ENCODE data around the gene RABGAP1L.
"Not testable (repeated sequence)": the region's sequence is repeated elsewhere in the genome, so short reads cannot be mapped to it uniquely, and the experiment has no call there.

Gene RABGAP1L

DNA sequence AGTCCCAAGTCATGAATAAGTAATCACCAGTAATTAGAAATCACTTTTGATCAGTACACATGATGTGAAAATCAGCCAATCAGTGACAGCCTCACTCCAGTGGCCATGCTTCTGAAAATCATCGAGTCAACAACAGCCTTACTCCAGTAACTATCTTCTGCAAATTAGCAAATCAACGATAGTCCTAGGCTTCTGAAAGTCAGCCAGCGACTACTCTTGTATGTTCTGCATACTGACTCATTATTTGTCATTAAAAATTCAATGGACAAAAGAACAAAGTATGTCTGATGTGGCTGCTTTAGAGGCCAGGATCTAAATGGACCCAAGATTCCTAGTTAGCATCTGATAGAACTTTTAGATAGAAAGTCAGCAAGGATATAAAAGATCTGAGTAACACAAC, 391.0 kb downstream of the RABGAP1L start:
- no peak overlapping the region for H3K4me3 ChIP-seq (ENCODE audit: low read depth, low read length)

DNA sequence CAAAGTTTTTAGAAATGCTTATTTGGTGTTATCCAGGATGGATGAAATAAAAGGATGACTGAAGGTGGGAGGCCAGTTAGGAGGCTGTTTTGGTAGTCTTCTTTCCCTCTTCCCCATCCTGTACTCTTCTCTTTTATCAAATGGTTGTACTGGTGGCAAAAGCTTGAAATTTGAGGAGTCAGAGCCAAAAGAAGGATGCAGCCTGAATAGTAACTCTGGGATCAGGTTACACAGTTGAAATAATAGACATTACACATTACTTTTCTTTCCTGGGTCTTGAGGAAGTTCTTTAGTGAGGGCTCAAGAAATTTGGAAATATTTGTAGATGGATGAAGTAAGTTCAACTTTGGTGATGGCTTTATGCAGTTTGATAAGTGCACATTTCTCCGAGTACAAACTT, 397.1 kb downstream of the RABGAP1L start:
- no peak overlapping the region for H3K4me3 ChIP-seq (ENCODE audit: low read depth, low read length)

DNA sequence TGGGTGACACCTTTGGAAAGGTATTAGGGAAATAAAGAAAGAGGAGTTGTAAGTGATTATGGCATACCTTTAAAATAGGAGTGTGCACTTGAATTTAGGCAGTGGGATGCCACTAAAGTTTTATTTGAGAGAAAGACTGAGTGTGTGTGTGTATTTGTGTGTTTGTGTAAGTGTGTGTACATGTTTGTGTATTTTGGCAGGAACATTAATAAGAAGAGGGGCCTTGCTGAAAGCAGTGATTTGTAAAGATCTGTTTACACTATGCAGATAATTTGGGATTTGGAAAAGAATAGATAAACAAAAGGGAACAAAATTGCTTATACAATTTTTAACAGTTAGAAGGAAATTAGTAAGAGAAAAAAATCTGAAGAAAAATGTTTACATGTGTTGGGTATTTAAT, 409.2 kb downstream of the RABGAP1L start:
- H3K4me3 ChIP-seq (ENCODE audit: low read depth, low read length) = no peak overlapping the region

DNA sequence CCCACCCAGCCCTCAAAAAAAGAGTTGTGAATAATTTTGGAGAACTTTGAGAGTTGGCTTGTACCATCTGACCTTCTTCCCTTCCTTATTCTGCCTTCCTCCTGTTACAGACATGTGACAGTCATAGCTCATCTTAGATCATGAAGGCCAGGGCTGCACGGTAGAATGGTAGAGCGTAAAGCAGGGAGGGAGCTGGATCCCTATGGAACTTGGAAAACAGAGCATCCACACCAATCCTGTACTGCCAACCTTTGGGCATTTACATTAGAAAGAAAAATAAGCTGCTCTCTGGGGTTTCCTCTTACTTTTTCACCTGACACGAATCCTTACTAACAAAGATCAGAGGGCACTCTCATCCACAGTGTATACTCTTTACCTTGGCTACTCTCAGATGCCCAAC, 409.9 kb downstream of the RABGAP1L start:
- no peak overlapping the region for H3K4me3 ChIP-seq (ENCODE audit: low read depth, low read length)

DNA sequence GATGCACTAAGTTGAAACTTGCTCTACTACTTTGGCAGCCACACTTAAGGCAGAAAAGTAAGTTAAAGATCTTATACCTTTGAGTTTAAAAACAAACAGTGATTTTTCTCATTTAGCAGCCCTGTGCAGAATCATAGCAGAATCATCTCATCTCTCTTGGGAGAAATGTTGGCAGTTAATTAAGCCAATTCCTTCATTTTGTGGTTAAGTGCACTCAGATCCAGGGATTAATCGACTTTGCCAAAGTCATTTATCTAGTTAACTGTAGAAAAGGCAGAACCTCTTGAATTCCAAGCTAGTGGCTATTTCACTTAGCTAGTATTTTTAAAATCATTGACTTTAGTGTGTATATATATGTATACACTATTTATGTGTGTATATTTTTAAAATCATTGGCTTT, 413.5 kb downstream of the RABGAP1L start:
- no peak overlapping the region for H3K4me3 ChIP-seq (ENCODE audit: low read depth, low read length)

DNA sequence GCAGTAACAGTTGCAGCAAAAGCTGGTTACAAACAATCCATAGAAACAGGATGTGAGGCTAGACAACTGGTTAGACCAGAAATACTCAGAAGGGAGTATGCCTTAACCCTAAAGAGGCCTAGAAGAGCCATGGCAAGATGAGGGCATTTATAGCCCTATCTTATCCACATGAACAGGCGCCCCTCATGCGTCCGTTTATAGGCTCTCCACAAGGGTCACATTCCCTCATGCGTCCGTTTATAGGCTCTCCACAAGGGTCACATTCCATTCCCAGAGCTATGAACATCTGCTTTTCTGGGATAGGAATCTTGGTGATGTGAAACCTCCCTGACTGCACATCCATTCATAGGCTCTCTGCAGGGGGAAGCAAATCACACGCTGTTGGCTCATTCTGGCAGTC, 416.8 kb downstream of the RABGAP1L start:
- H3K4me3 ChIP-seq (ENCODE audit: low read depth, low read length) = not testable (repeated sequence)

DNA sequence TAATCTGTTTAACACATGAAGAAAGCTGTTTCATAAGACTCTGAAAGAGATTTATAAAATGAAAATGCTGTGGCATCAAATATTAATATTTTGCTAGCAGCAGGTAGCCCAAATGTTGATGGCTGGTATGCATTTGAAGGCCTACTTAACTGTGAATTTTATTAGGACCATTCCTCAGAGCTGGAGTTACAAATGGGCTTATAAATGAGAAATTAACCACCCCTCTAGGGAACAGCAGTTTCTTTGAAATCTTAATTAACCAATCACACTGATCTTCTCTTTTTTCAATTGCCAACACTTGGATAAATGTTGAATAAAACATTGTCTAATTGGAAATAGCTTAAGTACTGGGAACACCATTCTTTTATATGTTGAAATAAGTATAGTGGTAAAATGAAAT, 418.4 kb downstream of the RABGAP1L start:
- no peak overlapping the region for H3K4me3 ChIP-seq (ENCODE audit: low read depth, low read length)

DNA sequence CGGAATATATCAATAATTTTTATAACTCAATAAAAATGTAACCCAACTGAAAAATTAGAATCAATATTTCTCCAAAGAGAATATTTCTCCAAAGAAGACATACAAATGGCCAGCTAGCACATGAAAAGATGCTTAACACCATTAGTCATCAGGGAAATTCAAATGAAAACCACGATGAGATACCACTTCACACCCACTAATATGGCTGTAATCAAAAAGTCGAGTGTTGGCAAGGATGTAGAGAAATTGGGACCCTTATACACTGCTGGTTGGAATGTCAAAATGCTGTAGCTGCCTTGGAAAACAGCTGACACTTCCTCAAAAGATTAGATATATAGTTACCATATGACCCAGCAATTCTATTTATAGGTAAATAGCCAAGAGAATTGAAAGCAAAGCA, 421.5 kb downstream of the RABGAP1L start:
- H3K4me3 ChIP-seq (ENCODE audit: low read depth, low read length) = no peak overlapping the region

DNA sequence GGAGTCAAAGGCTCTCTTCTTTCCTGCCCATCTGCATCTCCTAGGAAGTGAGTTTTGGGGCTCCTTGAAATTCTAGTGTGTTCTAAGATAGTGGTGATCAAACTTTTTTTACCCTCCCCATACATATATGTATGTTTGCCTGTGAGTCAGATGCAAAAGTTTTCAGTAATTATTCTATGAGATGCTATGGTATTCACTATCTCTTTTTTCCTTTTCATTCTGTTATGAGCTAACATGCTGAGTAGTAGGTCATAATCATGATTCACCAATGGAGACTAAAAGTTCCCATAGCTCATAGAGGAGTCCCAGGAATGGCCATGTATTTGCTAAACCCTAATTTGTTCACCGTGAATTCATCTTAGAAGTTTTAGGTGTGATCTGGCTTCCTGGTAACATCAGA, 424.0 kb downstream of the RABGAP1L start:
- no peak overlapping the region for H3K4me3 ChIP-seq (ENCODE audit: low read depth, low read length)

DNA sequence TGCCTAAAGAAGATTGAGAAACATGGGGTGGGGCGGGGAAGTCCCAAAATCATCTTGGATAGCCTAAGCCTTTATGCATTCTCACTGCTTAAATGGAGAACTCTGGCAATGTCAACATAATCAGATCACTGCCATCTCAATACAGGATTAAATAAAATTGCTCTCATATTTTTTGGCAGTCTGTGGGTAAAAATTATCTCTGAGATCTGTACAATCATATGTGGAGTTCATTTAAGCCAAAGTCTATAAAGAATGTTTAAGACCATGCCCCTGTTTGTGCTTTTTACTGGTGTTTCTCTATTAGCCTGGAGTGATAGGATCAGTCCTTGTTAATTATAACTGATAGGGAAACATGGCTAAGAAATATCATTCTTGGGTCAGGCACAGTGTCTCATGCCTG, 424.8 kb downstream of the RABGAP1L start:
- no peak overlapping the region for H3K4me3 ChIP-seq (ENCODE audit: low read depth, low read length)

DNA sequence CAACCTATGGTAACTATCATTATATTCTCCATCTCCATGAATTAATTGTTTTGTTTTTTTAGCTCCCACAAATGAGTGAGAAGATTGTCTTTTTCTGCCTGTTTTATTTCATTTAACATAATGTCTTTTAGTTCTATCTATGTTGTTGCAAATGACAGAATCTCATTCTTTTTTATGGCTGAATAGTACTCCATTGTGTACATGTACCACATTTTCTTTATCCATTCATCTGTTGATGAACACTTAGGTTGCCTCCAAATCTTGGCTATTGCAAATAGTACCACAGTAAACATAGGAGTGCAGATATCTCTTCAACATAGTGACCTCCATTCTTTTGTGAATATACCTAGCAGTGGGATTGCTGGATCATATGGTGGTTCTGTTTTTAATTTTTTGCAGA, 429.3 kb downstream of the RABGAP1L start:
- H3K4me3 ChIP-seq (ENCODE audit: low read depth, low read length) = not testable (repeated sequence)

DNA sequence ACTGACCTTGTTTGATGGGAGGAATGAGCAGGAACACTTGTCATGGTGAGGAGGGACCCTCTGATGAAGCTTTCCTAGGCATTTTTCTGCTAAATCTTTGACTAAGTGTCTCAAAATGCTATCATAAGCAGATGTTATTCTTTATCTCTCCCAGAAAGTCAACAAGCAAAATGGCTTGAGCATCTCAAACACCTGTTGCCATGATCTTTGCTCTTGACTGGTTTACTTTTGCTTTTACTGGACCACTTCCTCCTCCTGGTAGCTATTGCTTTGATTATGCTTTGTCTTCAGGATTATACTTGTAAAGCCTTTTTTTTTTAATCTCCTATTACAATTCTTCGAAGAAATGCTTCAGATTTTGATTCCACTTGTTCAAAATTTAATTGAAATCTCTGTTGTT, 445.9 kb downstream of the RABGAP1L start:
- H3K4me3 ChIP-seq (ENCODE audit: low read depth, low read length) = no peak overlapping the region

DNA sequence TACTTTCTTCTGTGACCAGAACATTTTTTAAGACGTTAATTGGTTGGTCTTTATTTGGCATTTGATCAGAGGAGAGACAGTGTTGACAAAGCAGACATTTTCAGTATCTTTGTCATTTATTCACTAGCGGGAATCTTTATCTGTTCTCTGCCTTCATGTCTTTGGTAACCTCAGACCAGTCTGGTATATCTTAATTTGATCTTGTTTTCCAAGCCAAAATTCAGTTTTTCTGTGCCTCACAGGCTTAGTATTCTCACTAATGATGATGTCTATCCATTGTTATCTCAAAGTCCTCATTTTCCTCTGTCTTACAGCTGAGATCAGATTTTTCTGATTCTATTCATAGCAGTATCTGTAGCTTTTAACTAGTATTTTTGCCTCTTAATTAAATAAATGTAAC, 447.2 kb downstream of the RABGAP1L start:
- H3K4me3 ChIP-seq (ENCODE audit: low read depth, low read length) = no peak overlapping the region

DNA sequence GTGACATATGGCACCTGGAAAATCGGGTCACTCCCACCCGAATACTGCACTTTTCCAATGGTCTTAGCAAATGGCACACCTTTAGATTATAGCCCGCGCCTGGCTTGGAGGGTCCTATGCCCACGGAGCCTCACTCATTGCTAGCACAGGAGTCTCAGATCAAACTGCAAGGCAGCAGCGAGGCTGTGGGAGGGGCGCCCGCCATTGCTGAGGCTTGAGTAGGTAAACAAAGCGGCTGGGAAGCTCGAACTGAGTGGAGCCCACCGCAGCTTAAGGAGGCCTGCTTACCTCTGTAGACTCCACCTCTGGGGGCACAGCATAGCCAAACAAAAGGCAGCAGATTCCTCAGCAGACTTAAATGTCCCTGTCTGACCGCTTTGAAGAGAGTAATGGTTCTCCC, 458.6 kb downstream of the RABGAP1L start:
- not testable (repeated sequence) for H3K4me3 ChIP-seq (ENCODE audit: low read depth, low read length)

DNA sequence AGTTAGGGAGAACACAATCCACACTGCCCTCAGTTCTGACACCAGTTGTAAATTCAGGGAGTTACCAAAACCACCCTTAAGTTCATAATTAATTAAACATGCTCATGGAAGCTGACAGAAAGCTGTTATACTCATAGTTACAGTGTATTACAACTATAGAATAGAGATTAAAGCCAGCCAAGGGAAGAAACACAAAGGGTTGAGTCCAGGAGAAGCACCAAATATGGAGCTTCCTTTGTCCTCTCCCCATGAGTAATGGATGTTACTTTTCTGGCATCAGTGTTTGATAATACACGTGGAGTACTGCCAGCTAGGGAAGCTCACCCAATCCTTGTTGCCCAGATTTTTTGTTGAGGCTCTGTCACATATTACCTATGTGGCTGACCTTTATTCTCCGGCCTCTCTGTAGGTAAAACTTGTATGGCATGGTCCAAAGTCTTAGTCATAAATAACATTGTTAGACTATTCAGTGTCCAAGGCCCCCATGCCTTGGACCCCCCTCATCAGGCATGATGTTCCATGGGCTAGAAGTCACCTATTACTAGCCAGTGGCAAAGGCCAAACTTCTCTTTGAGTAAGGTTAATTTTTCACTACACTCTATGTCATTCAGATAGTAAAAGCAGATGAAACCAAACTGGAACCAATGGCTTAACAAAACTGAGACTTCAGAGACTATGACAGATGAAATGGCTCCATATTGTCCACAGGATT, 464.2 kb downstream of the RABGAP1L start:
- H3K4me3 ChIP-seq (ENCODE audit: low read depth, low read length) = no peak overlapping the region

DNA sequence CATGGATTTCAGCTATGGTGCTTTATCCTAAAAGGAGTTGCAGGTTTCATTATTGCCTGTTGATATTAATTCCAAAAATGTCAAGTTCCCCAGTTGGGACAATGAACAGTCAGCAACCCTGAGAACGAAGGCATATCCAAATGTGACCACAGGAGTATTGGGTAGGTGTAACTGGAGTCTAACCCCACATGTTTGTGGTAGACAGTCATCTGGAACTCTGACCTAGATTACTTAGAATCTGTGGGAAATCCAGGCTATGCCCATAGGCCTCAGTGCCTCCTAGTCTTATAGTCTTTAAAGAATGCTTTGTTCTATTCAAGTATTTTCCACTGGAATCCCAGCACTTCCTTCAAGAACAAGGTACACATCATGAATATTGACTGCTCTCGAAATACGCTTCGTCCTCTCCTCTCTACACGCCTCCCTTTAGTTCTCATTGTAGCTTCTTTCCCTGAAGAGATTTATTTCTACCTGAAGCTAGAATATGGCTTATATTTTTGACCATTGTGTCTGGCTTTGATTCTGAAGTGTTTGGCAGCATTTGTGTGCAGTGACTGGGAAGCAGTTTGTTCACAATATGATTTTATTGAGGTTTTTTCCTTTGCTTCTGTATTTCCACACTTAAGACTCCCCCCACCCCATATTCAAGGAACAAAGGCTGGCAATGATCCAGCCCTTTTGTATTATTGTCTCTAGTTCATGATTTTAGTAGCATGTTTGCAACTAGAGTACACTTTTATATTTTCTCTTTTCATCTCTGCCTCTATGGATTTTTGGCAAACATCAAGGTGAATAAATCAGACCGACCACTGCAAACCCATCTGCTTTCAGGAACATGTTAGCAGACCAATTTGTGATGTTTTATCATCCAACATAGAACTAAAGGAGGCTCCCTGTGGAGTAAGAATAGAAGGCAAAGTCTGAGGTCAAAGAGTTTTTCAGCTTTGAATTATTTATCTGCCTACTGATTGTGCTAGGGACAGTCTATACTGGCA, 467.0 kb downstream of the RABGAP1L start:
- no peak overlapping the region for H3K4me3 ChIP-seq (ENCODE audit: low read depth, low read length)

DNA sequence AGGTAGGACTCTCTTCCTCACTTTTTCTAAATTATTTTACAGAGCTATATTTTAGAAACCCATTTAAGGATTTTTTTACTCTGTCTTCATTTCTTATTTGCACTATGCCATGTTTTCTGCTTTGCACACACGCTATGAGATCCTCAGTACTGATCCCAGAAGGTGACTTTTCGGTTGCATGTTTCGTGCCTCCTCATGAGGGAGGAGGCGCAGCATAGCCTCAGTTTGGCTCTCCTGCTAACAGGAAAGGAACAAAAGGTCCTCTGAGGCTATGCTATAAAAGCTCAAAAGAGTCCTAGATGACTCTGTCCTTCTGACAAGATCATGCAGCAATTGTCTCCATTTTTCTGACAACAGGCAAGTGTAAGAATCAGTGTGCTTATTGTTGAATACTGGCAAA, 478.2 kb downstream of the RABGAP1L start:
- no peak overlapping the region for H3K4me3 ChIP-seq (ENCODE audit: low read depth, low read length)

DNA sequence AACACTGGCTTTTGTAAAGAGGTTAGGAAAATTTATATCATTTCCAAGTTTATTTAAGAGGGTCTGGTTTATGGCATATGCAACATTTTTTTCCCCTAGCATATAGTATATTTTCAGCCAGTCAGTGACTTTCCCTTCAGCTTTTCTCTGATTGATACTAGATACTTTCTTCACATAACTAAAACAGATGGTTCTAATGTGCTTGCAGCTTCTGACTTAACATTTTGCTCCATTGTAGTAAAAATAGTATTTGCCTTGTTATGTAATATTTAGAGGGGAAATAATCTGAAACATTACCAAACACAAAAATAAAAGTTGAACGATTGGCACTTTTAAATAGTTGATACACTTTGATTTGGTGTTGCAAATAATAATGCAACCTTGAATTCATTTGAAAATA, 480.1 kb downstream of the RABGAP1L start:
- H3K4me3 ChIP-seq (ENCODE audit: low read depth, low read length) = no peak overlapping the region

DNA sequence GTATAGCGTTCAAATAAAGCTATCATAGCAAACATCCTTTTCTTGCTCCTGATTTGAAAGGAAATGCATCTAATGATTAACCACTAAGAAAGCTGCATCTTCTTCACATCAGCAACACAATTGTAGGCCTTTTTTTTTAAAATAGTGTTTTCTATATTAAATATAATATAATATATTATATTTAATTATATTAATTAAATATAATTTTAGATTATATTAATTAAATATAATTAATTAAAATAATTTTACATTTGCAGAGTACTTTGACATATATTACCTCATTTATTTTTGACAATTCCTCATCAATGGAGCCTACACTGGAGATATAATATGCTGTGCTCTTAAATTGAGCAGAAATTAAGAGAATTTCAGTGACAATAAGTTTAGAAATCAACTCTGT, 481.5 kb downstream of the RABGAP1L start:
- no peak overlapping the region for H3K4me3 ChIP-seq (ENCODE audit: low read depth, low read length)

DNA sequence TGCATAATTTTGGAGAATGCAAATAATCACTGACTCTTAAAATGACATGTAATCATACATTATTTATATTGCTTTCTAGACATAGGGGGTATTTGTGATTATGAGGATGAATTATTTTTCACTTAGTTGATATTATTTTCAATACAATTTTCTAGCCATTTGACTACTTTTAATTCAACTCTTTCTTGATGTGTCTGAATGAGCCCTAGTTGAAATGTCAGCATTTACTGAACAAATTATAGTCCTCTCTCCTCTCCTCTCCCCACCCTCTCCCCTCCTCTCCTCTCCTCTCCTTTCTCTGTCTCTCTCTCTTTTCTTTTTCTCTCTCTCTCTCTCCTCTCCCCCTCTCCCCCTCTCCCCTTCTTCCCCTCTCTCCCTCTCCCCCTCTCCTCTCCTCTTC, 483.1 kb downstream of the RABGAP1L start:
- no peak overlapping the region for H3K4me3 ChIP-seq (ENCODE audit: low read depth, low read length)

DNA sequence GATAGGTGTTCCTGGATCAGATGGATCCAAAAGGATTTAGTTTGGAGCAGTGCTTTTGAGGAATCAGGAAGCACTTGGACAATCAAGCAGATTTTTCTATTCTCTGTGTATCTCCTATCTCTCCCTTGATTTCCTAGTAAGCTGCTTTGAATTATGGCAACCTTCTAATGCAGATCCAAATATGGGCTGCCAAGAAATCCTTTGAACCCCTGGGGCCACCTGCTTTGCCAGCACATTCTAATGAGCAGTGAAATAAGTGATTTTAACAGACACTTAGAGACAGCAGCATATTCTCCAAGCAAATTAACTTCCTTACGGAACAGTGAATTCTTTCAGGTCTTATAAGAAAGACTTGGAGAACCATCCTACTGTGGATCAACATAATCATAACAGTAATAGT, 483.9 kb downstream of the RABGAP1L start:
- H3K4me3 ChIP-seq (ENCODE audit: low read depth, low read length) = no peak overlapping the region

DNA sequence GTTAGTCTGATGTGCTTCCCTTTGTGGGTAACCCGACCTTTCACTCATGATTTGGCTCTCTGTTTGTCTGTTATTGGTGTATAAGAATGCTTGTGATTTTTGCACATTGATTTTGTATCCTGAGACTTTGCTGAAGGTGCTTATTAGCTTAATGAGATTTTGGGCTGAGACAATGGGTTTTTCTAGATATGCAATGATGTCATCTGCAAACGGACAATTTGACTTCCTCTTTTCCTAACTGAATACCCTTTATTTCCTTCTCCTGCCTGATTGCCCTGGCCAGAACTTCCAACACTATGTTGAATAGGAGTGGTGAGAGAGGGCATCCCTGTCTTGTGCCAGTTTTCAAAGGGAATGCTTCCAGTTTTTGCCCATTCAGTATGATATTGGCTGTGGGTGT, 490.3 kb downstream of the RABGAP1L start:
- H3K4me3 ChIP-seq (ENCODE audit: low read depth, low read length) = not testable (repeated sequence)
